Ovary (tissue), 3 donors: Measurements from ENCODE around the gene ALK.

Source experiments
- EP300 ChIP-seq: sonication (generic); formaldehyde crosslinking; IDR thresholded peaks from one replicate; pipeline ENCODE4 v1.6.1; 2017; ENCODE audit warnings: antibody characterized with exemption
- POLR2A ChIP-seq: fragments of 450-650 bp; IDR thresholded peaks from one replicate; pipeline ENCODE4 v1.6.1; 2017; ENCODE audit warnings: antibody characterized with exemption, mild to moderate bottlenecking, moderate library complexity
- TF ChIP-seq, protein P1 (sequence below), 3 donors: fragments of 450-650 bp in 2 of 3; fragments of 200-600 bp in 1 of 3; IDR thresholded peaks; one replicate each; pipeline versions ENCODE4 v1.5.1 to v1.8.0; 2016 to 2022; ENCODE audit warnings: antibody characterized with exemption in 3 of 3, mild to moderate bottlenecking in 1 of 3
- donor health status: DM: no; HTN: no; CAD: no.

DNA sequence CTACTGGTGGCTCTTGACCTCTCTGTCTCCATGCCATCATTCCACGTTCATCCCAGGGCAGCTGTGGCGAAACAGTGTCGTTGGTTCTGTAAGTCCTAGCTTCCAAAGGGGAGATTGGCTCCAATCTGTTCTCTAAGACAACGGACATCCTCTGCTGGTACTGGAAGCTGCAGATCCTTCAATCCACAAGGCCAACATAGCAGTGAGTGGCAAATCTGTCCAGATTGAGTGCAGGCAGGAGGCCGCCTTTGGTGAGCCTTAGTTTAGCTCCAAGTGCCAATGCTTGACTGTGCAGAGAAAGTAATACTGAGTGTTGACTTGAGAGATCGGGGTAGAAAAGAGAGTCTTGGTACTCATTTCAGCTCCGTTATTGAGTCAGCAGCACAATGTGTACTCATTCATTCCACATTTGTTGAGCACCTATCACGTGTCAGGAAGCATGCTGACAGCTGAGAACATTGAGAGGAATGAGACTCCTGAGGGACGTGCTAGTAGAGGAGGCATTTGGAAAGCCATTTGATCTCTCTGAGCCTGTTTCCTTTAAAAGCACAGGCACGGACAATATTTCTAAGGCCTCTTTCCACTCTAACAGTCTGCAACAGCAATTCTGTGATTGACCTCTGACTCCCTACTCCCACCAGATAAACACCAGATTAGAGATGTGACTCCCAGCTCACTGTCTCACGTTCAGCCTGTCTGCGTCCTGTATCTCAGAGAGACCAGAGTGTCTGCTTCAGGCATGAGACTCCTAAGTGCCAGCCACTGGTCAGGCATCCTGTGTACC is 500.2 kb downstream of the ALK start:
- TF ChIP-seq, protein P1, sequence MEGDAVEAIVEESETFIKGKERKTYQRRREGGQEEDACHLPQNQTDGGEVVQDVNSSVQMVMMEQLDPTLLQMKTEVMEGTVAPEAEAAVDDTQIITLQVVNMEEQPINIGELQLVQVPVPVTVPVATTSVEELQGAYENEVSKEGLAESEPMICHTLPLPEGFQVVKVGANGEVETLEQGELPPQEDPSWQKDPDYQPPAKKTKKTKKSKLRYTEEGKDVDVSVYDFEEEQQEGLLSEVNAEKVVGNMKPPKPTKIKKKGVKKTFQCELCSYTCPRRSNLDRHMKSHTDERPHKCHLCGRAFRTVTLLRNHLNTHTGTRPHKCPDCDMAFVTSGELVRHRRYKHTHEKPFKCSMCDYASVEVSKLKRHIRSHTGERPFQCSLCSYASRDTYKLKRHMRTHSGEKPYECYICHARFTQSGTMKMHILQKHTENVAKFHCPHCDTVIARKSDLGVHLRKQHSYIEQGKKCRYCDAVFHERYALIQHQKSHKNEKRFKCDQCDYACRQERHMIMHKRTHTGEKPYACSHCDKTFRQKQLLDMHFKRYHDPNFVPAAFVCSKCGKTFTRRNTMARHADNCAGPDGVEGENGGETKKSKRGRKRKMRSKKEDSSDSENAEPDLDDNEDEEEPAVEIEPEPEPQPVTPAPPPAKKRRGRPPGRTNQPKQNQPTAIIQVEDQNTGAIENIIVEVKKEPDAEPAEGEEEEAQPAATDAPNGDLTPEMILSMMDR (IDR thresholded peaks at IDR 0.05), result no peak
- TF ChIP-seq POLR2A (no peak), EP300 (no peak)
